HL-60 (cell line): Measurements from ENCODE around the gene VAT1.
"Not testable (repeated sequence)": the region's sequence is repeated elsewhere in the genome, so short reads cannot be mapped to it uniquely, and the experiment has no call there.

Source experiments
- DNase-seq, 2 experiments: peaks; one replicate each; pipeline ENCODE4 v3.0.0-alpha.2; 2010 to 2020; ENCODE audit warnings: low read depth in 1 of 2, low spot score in 1 of 2
- H3K27ac ChIP-seq: fragments of 250-450 bp; sonication (Bioruptor Pico); replicated peaks from 2 replicates; pipeline ENCODE4 v1.5.1; 2020; ENCODE audit warnings: mild to moderate bottlenecking, moderate library complexity
- H3K27me3 ChIP-seq: fragments of 250-450 bp; sonication (Bioruptor Pico); 2 replicates; pipeline ENCODE4 v1.5.1; 2021; ENCODE audit warnings: mild to moderate bottlenecking, moderate library complexity; ENCODE audit not compliant: insufficient read depth, poor library complexity, severe bottlenecking
- H3K4me3 ChIP-seq: replicated peaks from 2 replicates; pipeline ENCODE4 v1.5.1; 2011; ENCODE audit warnings: mild to moderate bottlenecking, control low read depth, low read length; ENCODE audit not compliant: insufficient read depth
- CTCF ChIP-seq: IDR thresholded peaks from one replicate; pipeline ENCODE4 v1.5.1; 2011; ENCODE audit warnings: low read length, control low read depth, inconsistent platforms; ENCODE audit not compliant: insufficient read depth
- GABPA ChIP-seq: IDR thresholded peaks from 2 replicates; pipeline ENCODE4 v1.6.1; 2012; ENCODE audit warnings: low read depth
- POLR2AphosphoS5 ChIP-seq: IDR thresholded peaks from 2 replicates; pipeline ENCODE4 v1.6.1; 2012; ENCODE audit warnings: low read depth
- SPI1 ChIP-seq: IDR thresholded peaks from 2 replicates; pipeline ENCODE4 v1.6.1; 2012; ENCODE audit warnings: low read depth, mild to moderate bottlenecking, borderline replicate concordance
- TF ChIP-seq, protein P1 (sequence below): IDR thresholded peaks from 2 replicates; pipeline ENCODE4 v1.6.1; 2012; ENCODE audit warnings: low read depth; ENCODE audit not compliant: insufficient replicate concordance

Gene VAT1

GRCh38 chr17:43068570-43069367 is 46.6 kb upstream of the VAT1 start:
- no peaks in the 10 kb centered on the region for H3K27me3 ChIP-seq
- TF ChIP-seq POLR2AphosphoS5 (no peak), GABPA (no peak), CTCF (no peak), SPI1 (no peak)
- TF ChIP-seq, protein P1, sequence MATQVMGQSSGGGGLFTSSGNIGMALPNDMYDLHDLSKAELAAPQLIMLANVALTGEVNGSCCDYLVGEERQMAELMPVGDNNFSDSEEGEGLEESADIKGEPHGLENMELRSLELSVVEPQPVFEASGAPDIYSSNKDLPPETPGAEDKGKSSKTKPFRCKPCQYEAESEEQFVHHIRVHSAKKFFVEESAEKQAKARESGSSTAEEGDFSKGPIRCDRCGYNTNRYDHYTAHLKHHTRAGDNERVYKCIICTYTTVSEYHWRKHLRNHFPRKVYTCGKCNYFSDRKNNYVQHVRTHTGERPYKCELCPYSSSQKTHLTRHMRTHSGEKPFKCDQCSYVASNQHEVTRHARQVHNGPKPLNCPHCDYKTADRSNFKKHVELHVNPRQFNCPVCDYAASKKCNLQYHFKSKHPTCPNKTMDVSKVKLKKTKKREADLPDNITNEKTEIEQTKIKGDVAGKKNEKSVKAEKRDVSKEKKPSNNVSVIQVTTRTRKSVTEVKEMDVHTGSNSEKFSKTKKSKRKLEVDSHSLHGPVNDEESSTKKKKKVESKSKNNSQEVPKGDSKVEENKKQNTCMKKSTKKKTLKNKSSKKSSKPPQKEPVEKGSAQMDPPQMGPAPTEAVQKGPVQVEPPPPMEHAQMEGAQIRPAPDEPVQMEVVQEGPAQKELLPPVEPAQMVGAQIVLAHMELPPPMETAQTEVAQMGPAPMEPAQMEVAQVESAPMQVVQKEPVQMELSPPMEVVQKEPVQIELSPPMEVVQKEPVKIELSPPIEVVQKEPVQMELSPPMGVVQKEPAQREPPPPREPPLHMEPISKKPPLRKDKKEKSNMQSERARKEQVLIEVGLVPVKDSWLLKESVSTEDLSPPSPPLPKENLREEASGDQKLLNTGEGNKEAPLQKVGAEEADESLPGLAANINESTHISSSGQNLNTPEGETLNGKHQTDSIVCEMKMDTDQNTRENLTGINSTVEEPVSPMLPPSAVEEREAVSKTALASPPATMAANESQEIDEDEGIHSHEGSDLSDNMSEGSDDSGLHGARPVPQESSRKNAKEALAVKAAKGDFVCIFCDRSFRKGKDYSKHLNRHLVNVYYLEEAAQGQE = no peak
- no peak overlapping the region for H3K4me3 ChIP-seq
- no peak overlapping the region for H3K27ac ChIP-seq
- DNase-seq = no peak

DNA sequence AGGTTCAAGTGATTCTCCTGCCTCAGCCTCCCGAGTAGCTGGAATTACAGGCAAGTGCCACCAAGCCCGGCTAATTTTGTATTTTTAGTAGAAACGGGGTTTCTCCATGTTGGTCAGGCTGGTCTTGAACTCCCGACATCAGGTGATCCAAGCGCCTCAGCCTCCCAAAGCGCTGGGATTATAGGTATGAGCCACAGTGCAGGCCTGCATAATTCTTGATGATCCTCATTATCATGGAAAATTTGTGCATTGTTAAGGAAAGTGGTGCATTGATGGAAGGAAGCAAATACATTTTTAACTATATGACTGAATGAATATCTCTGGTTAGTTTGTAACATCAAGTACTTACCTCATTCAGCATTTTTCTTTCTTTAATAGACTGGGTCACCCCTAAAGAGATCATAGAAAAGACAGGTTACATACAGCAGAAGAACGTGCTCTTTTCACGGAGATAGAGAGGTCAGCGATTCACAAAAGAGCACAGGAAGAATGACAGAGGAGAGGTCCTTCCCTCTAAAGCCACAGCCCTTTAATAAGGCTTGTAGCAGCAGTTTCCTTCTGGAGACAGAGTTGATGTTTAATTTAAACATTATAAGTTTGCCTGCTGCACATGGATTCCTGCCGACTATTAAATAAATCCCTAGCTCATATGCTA is 40.9 kb upstream of the VAT1 start:
- no peak for DNase-seq
- TF ChIP-seq, protein P1 = no peak
- no peak for TF ChIP-seq GABPA
- no peak for TF ChIP-seq SPI1

DNA sequence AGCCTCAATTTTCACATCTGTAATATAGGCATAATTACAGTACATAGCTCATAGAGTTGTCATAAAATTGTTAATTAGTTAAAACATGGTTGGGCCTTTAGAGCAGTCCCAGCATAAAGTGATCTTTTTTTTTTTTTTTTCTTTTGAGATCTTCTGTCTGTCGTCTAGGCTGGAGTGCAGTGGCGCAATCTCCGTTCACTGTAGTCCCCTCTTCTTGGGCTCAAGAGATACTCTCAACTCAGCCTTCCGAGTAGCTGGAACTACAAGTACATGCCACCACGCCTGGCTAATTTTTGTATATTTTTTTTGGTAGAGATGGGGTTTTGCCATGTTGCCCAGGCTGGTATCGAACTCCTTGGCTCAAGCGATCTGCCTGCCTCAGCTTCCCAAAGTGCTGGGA is 33.9 kb upstream of the VAT1 start:
- TF ChIP-seq CTCF = no peak
- TF ChIP-seq GABPA = no peak
- no peak for TF ChIP-seq SPI1
- TF ChIP-seq, protein P1 = no peak
- TF ChIP-seq POLR2AphosphoS5 = no peak
- Histone ChIP-seq H3K27me3 (no peaks in the 10 kb centered on the region), H3K4me3 (no peak overlapping the region), H3K27ac (no peak overlapping the region)
- DNase-seq = no peak

More for the DNA sequence above, 40.9 kb upstream of the VAT1 start:
- Histone ChIP-seq H3K27me3 (no peaks in the 10 kb centered on the region), H3K27ac (no peak overlapping the region), H3K4me3 (no peak overlapping the region)

GRCh38 chr17:43053008-43053407 is 30.8 kb upstream of the VAT1 start:
- H3K27ac ChIP-seq, H3K4me3 ChIP-seq, DNase-seq, H3K27me3 ChIP-seq: not testable (repeated sequence)
